ENCODE results near the gene NT5C3A.

GRCh38 chr7:33048257-33048656 is 14.3 kb downstream of the NT5C3A start:
- no peak for TF ChIP-seq CTCF (conservative IDR thresholded peaks at IDR 0.05; ENCODE audit: low read depth, low read length)
- no peak for TF ChIP-seq EZH2 (IDR thresholded peaks at IDR 0.05; ENCODE audit: borderline replicate concordance, low read depth, low read length, poor library complexity, severe bottlenecking)

Data from A673 (cell line).